ENCODE measurements around the gene AQP1.

AQP1 gene

DNA sequence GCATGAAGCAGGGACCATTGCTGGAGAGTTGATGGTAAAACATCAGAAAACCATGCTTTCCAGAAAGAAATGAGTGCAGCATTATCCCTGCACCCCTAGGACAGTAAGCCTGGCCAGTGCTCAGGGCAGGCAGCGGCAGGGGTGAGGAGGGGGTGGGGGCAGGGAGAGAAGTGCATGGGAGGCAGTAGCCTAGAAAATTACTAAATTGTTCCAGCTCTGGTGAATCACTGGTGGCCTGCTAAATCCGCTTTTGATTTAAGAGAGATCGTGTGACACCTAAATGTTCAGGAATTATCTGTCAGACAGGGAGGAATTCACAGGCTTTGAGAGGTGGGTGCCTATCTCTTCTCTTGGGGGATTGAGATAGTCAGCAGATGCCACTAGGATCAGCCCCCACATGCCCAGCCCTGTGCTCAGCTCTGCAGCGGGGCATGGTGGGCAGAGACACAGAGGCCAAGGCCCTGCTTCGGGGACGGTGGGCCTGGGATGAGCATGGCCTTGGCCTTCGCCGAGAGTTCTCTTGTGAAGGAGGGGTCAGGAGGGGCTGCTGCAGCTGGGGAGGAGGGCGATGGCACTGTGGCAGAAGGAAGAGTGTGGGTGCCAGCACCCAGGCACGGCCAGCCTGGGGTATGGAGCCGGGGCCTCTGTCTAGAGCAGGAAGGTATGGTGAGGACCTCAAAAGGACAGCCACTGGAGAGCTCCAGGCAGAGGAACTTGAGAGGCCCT is 5.0 kb upstream of the AQP1 start:
- no peak for DNase-seq (ENCODE audit: low read depth in 2 of 2)

DNA sequence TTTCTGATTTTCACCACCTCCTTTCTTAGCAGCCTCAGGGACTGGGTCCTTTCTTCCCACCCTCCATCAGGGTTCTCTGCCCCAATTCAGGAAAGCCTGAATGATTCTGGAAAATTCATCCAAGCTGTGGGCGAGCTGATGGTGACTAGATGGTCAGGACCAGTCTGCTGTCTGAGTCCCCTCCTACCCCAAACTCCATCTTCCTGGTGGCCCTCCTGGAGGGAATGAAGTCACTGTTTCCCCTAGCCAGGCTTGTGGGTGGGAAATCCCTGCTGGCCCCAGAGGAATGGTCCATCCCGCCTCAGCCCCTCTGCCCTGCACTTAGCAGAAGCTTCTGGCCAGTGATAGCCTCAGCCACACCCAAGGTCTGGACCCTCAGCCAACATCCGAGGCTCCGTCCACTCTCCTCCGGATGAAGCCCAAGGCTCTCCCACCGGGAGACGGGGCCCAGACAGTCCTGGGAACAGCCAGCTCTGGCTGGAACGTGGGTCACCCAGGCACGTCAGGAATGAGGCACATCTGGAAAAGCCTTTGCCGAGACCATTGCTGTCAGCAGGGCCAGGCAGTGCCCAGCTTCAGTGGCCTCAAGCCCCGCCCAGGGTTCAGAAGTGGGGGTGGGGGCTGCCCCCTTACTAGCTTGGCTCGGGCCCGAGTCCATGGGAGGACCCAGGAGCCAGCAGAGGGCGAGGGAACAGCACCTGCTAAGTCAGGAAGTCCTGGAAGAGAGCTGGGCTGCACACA is 4.0 kb upstream of the AQP1 start:
- no peak for DNase-seq (ENCODE audit: low read depth in 2 of 2)

DNA sequence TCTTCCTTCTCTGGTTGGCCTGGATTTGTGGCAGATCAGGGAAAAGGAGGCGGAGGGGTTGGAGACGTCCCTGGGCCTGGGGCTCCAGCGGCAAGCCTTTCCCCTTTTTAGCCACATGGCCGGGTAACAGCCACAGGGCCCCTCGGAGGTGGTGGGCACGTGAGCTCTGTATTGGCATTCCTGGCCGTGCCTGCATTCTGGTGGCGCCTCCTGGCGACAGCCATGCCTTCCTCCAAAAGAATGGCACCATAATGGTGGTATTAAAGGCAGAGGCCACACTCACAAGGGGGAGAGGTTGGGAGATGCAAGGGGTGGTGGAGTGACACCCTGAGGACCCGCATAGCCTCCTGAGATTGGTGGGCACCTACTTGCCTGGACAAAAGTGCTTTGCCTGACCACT is 3.0 kb upstream of the AQP1 start:
- DNase-seq (ENCODE audit: low read depth in 2 of 2), result no peak

DNA sequence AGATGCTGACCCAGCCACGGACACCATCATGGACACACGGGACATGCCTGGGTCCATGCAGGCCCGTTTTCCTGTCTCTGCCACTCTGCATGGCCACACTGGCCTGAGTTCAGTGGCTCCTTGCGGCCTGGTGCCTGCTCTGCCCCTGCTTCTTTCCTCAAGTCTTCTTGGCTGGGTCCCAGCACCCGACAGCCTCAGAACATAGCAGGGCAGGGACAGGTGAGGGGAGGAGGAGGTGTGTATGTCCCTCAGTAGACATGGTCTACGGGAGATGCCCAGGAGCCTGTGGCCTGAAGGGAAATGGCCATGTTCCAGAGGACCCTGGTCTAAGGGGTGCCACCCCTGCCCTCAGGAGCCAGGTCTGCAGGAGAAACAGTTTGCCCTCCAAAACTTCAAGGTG is 2.2 kb upstream of the AQP1 start:
- DNase-seq (ENCODE audit: low read depth in 2 of 2), result no peak

DNA sequence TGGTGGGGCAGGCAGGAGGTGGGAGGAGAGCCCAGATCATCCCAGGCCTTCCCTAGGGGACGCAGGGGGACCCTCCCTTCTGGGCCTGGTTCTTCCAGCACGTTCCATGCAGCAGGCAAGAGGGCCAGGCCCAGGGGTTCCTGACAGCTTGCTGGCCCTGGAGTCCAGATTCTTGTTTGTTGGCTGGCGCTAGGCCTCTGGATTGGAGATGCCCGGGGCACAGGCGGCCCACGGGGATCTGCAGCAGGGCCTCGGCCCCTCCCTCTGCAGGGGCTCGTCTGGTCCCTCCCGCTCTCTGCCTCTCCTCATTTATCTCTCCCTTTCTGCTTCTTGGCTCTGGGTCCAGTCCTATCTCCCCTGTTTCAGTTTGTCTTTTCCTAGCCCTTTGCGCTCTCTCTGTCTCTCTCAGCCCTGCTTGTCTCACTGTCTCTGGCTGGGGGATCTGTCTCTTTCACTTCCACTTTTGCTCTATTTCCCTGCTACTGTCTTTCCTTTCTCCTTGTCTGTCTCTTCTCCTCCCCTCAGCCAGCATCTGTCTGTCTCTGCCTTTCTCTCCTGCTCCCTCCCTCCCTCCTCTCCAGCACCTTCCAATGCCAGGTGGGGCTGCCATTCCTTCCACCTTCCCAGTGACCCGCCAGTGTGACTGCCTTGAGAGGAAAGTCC is 1.1 kb upstream of the AQP1 start:
- DNase-seq (ENCODE audit: low read depth in 2 of 2), result no peak

DNA sequence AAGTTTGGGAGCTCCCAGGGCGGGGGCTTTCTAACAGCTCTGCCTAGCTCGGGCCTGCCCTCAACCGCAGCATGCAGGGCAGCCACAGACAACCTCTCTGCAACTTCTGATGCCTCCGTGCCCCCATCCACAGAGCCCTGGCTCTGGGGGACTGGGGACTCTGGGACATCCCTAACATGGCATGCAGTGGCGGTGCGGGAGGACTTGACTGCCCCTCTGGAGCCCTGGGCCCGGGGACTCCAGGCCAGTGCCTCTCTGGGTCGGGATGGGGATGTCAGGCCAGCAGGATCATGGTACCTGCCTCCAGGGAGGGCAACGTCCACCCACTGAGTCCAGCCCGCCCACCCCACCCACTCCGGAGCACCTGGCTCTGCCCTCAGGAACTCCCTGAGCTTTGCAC is 520 bp upstream of the AQP1 start:
- no peak for DNase-seq (ENCODE audit: low read depth in 2 of 2)

DNA sequence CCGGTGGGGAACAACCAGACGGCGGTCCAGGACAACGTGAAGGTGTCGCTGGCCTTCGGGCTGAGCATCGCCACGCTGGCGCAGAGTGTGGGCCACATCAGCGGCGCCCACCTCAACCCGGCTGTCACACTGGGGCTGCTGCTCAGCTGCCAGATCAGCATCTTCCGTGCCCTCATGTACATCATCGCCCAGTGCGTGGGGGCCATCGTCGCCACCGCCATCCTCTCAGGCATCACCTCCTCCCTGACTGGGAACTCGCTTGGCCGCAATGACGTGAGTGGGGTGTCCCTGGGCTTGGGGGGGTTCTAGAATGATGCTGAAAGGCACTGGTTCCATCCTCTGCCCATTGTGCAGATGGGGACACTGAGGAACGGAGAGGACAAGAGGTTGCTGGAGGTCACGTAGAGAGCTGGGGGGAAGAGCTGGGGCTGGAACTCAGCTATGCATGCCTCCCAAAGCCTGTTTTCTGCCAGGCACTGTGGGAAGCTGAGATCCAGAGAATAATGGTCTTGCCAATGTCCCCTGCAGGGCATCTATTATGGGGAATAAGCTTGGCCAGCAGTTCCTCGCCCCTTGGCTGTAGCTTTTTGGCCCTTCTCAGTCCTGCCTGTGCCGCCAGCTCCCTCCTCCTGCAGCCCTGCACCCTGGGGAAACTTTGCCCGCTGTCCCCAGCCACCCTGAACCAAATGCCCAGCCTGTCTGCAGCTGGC is 523 bp downstream of the AQP1 start:
- DNase-seq (ENCODE audit: low read depth in 2 of 2), result no peak

DNA sequence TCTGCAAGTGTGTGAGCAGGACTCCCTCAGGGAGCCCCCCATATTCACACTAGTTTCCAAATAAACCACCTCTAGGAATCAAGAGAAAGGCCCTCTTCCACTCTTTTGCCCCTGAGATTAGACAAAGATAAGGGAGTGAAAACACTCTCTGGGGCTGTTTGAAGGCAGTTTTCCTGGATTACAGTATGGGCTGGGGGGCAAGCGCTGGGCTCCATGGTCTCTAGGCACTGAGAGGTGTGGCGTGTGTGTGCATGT is 1.0 kb downstream of the AQP1 start:
- DNase-seq (ENCODE audit: low read depth in 2 of 2), result no peak

DNA sequence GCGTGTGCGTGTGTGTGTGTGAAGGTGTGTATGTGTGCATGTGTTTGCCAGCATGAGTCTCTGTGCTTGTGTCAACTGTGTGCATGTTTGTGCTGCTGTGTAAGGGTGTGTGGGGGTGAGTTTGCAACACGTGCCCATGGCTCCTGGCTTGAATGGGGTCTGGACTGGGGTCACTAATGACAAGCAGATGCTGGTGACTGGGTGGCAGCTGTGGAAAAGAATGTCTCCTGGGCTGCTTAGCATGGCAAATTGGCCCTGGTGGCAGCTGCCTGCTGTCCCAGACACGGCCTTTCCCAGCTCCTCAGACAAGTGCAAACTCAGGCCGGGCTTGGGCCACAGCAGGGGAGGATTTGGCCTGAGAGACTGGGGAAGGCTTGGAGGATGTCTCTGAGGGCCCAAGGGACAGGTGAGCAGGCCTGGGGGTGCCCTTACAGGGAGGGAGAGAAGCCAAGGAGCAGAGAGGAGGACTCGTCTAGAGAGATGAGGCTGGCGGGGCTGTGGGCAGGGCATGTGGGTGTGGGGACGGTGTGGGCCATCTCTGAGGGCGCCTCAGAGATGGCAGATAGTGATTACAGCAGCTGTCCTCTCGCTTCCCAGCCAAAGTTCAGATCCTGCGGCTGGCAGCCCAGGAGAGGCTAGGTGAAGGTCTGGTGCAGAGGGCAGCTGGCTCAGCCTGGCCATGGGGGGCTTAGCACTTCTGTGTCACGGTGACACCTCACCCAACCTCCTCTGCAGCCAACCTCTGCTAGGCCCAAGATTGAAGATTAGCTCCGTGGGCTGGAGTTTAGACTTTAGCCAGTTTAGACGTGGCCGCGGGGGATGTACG is 1.5 kb downstream of the AQP1 start:
- no peak for DNase-seq (ENCODE audit: low read depth in 2 of 2)

DNA sequence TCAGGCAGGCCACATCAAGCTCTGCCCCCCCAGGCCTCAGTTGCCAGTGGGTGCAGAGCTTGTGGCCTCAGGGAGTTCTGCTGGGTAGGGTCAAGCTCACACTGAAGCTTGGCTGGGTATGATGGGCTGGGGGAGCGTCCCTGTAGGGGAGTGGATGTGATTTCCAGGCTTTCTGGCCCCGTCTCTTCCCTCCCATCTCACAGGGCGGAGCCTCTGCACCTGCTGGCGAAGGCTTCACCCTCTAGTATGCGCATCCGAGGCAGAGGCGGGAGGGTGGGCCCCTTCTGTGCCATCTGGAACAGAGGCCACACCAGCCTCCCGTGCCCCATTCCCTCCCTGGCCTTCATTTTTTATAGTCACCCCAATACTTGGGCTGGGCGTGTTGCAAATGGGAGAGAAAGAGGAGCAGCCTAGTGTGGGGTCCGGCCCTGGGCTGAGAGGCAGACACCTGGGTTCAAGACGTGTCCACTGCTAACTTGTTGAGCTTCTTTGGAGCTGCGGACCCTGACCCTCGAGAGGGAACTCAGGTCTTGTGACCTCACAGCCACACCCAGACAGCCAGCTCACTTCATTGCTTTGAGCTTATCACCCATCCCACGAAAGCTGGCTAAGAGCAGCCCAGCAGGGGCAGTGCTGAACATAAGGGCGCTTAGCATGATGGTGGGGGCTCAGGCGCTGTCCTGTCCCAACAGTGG is 2.3 kb downstream of the AQP1 start:
- DNase-seq (ENCODE audit: low read depth in 2 of 2), result no peak

DNA sequence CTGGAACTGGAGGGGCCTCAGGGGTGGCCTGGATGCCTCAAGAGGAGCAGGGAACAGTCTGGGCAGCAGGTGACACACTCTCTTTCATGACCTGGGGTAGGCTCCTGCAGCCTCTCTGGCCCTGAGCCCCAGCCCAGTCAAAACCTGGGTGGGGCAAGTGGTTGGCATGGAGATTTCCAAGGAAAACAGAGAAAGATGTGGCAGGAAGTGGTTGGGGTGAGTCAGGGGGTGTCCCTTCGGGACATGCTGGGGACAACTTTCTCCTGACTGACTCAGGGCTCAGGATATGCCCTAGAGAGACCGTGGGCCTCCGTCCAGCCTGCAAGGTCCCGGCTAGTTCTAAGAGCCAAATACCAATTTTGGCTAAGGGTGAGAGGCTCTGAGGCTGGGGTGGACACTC is 2.9 kb downstream of the AQP1 start:
- no peak for DNase-seq (ENCODE audit: low read depth in 2 of 2)

DNA sequence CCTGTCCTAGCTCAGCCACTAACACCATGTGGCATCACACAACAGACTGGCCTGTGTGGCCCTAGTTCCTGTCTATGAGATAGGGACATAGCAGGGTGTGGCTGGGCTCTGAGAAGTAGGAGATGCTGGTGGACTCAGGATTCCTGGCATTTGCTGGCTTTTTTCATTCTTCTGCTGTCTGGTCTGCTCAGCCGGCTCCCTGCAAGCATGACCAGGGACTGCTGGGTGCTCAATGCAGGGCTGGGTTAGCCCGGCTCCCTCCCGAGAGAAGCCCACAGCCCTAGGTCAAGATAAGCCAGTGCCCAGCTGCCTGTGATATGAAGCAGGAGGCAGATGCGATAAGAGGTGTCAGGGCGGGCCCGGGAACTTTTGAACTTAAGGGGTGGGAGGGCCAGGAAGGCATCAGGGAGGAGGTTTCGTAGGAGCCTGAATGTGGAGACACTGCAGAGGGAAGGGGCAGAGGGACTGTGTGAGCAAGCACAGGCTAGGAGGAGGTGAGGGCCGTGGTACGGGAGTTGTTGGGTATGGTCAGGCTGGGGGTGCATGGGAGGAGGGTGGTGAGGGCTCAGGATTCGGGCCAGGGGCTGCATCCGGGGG is 3.5 kb downstream of the AQP1 start:
- DNase-seq (ENCODE audit: low read depth in 2 of 2), result no peak

DNA sequence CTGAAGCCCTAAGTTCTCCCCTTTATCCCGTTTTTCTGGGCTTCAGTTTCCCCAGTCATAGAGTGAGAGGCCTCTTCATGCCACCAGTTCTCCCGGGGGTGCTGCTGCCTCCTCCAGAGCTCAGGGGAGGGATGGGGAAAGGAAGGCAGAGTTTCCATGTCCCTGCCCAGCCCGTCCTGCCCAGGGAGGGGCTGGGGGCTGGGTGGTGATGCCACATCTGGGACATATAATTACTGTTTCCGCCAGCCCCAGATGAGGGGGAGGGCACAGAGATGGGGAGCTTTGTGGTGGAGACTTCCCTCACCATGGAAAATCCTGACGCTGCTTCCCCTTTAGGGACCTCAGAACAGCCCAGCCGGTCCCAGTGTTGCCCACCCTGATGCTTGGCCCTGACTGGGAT is 4.1 kb downstream of the AQP1 start:
- DNase-seq (ENCODE audit: low read depth in 2 of 2), result no peak

DNA sequence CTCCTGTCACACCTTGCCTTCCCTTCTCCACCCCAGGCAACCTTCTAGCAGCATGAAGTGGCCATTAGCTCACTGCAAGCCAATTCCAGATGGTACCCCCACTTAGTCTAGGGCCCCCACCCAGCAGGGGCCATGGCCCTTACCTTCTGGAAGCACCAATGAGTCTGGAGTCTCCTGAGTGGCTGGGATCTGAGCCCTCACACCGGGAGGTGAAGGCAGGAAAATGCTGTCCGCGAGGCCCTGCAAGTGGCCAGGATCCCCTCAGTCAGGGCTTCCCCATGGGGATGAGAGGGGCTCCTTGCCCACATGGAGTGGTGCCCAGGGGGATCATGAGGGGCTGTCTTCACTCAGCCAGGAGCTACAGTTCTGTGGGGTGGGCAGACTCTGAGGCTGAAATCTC is 4.6 kb downstream of the AQP1 start:
- no peak for DNase-seq (ENCODE audit: low read depth in 2 of 2)

DNA sequence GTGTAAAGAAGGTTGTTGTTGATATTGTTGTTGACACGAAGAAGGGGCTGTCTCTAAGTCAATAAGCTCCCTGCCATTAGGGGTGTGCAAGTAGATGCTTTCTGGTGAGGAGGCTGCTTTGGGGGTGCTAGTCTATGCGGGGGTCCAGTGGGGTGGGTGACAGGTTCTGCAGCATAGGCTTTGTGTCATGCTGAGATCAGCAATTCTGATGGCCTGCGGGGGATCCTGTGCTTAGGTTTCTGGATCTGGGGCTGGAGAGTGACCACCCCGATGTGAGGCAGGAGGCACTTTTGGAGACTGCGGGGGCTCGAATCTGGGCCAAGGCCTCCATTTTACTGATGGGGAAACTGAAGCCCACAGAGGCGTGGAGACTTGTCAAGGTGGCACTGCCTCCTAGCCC is 5.1 kb downstream of the AQP1 start:
- no peak for DNase-seq (ENCODE audit: low read depth in 2 of 2)

DNA sequence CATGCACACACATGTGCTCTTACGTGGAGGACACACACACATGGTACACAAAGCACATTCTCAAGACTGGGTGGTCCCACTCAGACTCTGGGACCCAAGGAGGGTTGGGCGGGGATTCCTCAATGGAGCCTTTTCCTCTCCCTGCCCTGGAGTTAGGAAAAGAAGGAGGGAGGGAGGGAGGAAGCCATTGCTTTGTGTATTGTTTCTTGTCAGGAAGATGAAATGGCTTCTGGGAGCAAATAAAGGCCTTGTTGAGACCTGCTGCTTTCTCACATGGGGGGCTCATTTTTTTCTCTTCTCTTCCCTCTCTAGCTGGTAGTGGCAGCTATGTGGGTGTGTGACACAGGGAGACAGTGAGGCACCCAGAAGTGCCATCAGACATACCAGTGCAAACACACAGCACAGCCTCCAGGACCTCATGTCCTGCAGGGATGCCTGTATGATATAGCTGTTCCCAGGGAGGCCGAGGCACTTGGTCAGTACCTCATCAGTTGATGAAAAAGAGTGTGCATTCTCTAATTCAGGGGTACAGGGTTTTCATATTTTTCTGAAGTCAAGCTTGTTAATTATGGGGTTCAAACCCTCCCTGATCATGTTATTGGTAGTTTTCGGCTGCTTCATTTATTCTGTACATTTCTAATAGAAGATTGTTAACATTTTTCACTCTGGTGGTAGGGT is 5.7 kb downstream of the AQP1 start:
- DNase-seq (ENCODE audit: low read depth in 2 of 2), result no peak

DNA sequence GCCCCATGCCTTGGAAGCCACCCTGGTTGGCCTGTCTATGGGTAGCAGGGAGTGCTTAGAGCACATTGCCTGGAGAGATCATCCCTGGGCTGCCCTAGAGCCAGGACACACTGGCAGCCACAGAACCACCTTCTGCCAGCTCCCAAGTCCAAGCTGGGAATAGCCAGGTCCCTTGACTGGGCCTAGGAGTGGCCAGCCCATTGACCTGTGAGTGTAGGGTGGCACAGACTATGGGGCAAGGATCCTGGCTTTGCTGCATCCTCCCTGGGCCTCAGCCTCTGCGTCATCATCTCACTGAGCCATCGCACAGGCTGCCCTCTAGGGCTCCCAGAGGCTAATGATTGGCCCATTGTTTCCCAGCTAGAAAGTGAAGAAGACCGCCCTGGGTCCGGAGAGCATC is 7.0 kb downstream of the AQP1 start:
- DNase-seq (ENCODE audit: low read depth in 2 of 2), result no peak

DNA sequence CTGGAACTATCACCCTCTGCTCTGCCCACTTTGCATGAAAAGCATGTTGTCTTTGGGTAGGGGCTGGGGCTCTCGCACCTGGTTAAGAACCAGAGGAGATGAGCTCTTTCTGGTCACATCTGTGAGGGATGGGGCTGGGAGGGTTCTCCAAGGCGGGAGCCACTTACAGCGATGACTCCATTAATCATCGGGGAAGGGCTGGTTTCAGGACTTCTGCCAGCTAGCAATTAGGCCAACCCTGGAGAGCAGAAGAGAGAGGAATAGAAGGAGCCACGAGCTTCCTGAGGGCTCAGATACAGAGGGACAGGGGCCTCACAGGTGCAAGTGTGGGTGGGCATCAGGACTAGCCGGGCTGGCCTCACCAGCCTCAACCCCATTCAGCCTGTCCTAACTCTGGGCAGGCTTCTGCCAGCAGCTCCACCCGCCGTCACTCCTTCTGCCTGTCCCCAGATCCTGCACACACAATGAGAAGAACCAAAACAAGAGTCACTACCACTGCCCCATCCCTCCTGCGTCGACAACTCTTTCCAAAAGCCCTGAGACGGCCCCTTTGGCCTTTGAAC is 8.4 kb downstream of the AQP1 start:
- no peak for DNase-seq (ENCODE audit: low read depth in 2 of 2)

DNA sequence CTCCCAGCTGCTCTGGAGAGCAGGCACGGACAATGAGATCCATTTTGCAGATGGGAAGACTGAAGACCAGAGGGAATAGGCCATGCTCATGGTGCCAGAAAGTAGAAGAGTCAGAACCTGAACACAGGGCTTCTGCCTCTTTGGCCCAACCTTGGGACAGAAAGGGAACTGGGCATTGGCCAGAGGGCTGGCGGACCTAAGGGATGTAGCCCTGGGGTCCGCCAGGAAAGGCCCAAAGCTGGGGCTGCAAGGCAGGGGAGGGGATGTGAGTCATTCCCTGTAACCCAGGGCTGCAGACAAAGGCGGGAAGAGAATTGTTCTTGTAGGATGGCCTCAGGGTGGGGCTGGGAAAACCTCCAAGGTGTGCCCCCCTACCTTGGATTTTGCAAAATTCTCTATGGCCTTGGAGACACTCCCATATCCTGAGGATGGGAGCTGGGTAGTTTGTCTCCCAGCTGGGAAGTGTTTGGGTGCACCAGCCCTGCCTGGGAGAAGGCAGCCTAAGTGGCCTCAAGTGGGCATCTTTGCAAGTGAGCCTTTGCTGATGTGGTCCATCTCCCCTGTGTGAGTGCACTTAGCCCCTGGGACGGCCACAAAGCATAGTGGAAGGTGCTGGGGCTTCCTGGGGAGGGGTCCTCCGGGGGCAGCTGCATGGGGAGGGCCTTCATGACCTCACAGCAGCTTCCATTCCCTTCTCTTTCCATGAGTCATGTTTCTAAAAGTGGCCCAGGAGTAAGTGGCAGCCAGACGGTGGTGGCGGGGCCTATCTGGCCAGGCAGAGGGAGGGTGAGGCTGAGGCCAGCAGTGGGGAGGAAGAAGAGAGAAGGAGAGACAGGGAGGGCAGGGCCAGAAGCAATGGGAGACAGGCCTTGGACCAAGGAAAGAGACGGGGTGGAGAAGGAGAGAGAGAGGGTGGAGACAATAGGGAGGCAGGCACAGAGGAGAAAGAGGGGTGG is 9.2 kb downstream of the AQP1 start:
- no peak for DNase-seq (ENCODE audit: low read depth in 2 of 2)

All from stimulated activated CD8-positive, alpha-beta memory T cell treated with anti-CD3 and anti-CD28 coated beads, Interleukin-15, amount 100 ng/mL, for 48 hours (primary cell).